Epithelial cell of esophagus (primary cell): ENCODE data around the gene SLC2A9.
A peak's percentile ranks its signal among the peaks of the same experiment; 100 is the strongest.

Experiments
- DNase-seq: peaks from one replicate; pipeline ENCODE4 v3.0.0; 2010; ENCODE audit warnings: low read depth
- H3K4me3 ChIP-seq: 2 replicates; pipeline ENCODE4 v1.5.1; 2011; ENCODE audit warnings: mild to moderate bottlenecking, low read length, control low read depth
- TF ChIP-seq, protein P1 (sequence below): IDR thresholded peaks from 2 replicates; pipeline ENCODE4 v1.5.1; 2011; ENCODE audit warnings: low read depth, mild to moderate bottlenecking, low read length, control low read depth, inconsistent platforms; ENCODE audit not compliant: insufficient read depth; ENCODE audit errors: missing control alignments

The SLC2A9 gene

DNA sequence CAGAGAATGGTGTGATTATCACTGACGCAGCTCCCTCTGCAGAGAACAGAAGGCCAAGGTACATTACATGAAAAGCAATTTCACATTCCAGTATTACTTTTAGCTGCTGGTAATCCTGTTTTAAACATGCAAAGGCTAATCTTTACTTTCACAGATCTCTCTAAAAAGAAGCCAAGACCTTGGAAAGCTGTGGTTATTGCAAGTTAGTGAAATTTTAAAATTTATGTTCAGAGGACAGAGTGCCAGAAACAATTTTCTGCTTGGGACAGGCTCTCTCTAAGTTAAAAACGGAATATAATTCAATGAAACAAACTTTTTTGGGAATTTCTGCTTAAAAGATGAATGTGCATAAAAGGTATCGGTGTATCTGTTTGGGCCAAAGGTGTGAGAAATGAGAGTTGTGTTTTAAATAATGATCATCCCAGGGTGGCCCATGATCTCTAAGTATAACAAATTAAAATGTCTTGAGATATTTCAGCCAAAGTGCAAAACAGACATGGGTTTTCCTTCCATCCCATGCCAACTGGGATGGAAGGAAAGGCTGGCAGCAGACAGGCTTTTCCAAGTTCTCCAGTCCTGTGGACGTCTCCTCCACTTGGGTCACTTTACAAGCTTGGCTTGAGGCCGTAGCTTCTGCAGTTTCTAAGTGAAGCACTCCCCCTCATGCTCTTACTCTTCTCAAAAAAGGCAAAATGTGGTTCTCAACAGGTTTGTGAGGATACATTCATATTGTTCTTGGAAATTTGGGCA, 121.8 kb downstream of the SLC2A9 start:
- H3K4me3 ChIP-seq, result no peak overlapping the region
- no peak for DNase-seq
- TF ChIP-seq, protein P1, sequence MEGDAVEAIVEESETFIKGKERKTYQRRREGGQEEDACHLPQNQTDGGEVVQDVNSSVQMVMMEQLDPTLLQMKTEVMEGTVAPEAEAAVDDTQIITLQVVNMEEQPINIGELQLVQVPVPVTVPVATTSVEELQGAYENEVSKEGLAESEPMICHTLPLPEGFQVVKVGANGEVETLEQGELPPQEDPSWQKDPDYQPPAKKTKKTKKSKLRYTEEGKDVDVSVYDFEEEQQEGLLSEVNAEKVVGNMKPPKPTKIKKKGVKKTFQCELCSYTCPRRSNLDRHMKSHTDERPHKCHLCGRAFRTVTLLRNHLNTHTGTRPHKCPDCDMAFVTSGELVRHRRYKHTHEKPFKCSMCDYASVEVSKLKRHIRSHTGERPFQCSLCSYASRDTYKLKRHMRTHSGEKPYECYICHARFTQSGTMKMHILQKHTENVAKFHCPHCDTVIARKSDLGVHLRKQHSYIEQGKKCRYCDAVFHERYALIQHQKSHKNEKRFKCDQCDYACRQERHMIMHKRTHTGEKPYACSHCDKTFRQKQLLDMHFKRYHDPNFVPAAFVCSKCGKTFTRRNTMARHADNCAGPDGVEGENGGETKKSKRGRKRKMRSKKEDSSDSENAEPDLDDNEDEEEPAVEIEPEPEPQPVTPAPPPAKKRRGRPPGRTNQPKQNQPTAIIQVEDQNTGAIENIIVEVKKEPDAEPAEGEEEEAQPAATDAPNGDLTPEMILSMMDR, result no peak

DNA sequence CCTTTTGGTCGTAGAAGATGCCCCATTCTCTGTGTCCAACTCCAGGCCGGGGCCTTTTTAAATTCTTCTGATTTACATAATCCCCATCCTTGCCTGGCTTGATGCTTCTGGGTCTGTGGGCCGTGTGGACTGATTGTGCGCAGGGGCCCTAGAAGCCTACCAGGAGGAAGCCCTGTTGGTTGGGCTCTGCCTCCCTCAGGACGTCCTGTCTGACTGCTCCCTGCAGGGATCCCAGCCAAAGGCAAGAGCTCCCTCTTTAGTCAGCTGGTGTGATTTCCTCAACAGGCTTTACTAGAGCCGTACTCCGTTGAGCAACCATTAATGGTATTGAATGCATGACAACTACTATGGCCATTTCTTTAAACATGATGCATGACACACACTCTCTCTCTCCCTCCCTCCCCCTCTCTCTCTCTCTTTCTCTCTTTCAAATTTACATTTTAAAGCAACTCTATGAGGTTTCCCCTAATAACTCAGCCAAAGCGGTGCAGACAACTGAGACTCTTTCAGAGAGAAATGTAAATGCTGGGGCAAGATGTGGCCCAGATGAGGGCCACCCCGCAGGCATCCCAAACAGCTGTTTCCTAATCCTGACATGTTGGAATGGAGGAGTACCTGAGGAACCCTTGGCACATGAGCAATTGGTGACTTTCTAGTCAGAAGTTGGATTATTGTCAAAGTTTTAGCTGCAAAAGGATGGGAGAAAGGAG, 122.5 kb downstream of the SLC2A9 start:
- peak; percentile 79 for DNase-seq
- TF ChIP-seq, protein P1, result peak; percentile 60
- no peak overlapping the region for H3K4me3 ChIP-seq

DNA sequence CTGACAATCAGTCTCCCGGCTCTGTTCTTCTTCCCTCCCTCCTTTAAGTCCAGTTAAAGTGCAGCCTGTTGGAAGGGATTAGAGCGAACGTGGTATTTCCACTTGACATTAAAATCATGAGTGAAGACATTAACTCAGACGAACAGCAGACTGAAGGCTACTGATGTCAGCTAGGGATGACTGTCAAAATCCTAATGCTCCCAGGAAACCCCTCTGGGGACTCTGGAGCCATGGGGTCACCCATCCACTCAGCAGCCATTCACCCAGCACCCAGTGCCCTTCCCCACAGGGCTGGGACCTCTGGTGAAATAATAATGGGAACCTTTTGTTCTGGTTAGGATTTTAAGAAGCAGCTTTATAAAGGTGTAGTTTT, 126.0 kb downstream of the SLC2A9 start:
- no peak overlapping the region for H3K4me3 ChIP-seq
- TF ChIP-seq, protein P1, result no peak
- DNase-seq, result no peak

DNA sequence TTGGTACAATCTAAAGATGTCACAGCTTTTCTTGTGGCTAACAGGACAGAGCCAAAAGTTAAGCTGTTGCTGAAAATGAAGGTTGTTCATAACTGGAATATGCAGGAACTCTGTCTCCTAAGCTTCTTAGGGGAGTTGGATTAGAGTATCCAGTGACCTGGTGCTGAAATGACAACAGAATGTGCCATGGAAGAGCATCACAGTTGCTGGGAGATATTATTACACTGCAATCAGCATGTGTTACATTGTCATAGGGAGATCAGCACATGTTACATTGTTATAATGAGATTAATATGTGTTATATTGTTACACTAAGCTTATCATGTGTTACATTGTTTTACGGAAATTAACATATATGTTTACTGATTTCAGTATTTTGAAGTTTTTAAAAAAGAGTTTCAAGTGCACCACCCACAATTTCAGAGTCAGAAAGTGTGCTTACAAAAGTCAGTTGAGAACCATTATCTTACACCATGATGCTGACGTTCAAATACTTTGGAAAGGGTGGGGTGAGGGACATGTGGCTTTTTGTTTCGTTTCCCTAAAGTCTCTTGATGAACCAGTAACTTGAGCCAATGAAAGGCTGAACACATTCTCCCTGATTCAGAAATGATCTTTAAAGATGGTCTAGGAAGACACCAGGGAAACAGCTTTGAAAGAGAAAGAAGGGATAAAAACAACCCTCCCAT, 126.5 kb downstream of the SLC2A9 start:
- DNase-seq, result no peak
- H3K4me3 ChIP-seq, result no peak overlapping the region
- TF ChIP-seq, protein P1, result no peak

DNA sequence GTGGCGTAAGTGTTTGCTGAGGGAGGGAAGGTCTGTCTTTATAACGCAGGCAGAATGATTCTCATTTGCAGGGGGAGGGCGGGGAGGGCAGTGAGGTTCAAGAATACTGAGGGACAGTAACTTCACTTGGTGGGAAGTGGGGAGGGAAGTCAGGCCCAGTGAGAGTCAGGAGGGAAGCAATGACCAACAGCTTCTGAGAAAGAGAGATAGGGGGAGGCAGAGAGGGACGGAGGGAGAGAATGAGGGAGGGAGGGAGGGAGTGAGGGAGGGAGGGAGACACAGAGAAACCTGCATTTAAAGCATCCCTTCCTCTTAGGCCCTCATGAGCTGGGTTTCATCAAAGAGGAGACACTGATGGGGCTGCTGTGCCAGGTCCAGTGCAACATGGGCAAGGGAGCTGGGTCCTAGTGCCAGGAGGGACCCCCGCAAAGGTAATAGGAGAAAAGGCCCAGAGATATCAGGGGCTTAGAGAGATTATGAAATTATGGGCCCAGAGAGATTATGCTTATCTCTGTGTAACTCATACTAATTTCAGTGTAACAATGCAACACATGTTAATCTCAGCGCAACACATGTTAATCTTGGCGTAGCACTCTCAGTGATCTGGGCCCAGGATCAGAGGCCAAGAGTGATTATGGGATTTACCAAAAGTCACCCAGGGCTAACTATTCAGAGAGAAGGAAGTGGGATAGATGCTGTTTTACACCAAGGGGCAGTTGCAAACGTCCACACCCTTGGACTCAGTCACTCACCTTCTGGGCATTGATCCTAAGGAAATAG, 127.8 kb downstream of the SLC2A9 start:
- H3K4me3 ChIP-seq, result no peak overlapping the region
- TF ChIP-seq, protein P1, result no peak
- DNase-seq, result no peak

DNA sequence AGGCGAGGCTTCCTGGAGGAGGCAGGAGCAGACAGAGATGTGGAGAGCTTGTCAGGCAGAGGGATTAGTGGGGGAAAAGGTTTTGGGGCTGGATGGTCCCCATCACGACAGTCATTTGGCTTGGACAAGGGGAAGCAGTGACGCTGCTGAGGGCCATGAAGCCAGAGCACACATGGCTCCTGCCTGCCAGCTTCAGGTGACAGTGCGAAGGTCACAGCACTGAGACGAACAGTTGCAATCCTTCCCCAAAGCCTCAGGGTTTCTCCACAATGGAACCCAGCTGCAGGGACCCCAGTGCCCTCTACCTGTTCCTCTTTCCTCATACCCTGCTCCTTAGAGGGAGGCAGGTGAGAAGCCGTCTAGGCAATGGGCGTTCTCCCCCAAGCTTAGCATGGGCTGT, 129.6 kb downstream of the SLC2A9 start:
- DNase-seq, result no peak
- no peak overlapping the region for H3K4me3 ChIP-seq
- TF ChIP-seq, protein P1, result no peak
